RKO (cell line): ENCODE results near the gene UTP11.
"Not testable (repeated sequence)": the region's sequence is repeated elsewhere in the genome, so short reads cannot be mapped to it uniquely, and the experiment has no call there.

Source experiments
- DNase-seq: peaks from one replicate; pipeline ENCODE4 v3.0.0-alpha.2; 2016; ENCODE audit warnings: low spot score

UTP11 gene

GRCh38 chr1:38027201-38028104 lies 14.9 kb downstream of the UTP11 start:
- no peak for DNase-seq

GRCh38 chr1:38028105-38028591 lies 15.6 kb downstream of the UTP11 start:
- DNase-seq: peak; percentile 60

- no peak for DNase-seq
Observed at GRCh38 chr1:38028671-38029070, 16.1 kb downstream of the UTP11 start.

GRCh38 chr1:38029081-38029681 lies 16.6 kb downstream of the UTP11 start:
- DNase-seq: no peak

GRCh38 chr1:38029685-38030511 lies 17.4 kb downstream of the UTP11 start:
- DNase-seq: no peak

- no peak for DNase-seq
Observed at GRCh38 chr1:38030596-38031512, 18.3 kb downstream of the UTP11 start.

GRCh38 chr1:38031513-38031866 lies 19.0 kb downstream of the UTP11 start:
- DNase-seq: no peak

GRCh38 chr1:38032992-38033391 lies 20.5 kb downstream of the UTP11 start:
- not testable (repeated sequence) for DNase-seq

- no peak for DNase-seq
Observed at GRCh38 chr1:38034871-38035270, 22.3 kb downstream of the UTP11 start.

GRCh38 chr1:38037221-38037939 lies 24.8 kb downstream of the UTP11 start:
- DNase-seq: no peak

GRCh38 chr1:38038861-38039260 lies 26.3 kb downstream of the UTP11 start:
- DNase-seq: peak; percentile 81

GRCh38 chr1:38039331-38040088 lies 27.0 kb downstream of the UTP11 start:
- no peak for DNase-seq

GRCh38 chr1:38041936-38042834 lies 29.7 kb downstream of the UTP11 start:
- no peak for DNase-seq

GRCh38 chr1:38043036-38043747 lies 30.7 kb downstream of the UTP11 start:
- DNase-seq: no peak

- DNase-seq: no peak
Observed at GRCh38 chr1:38044221-38045215, 32.0 kb downstream of the UTP11 start.

GRCh38 chr1:38045401-38046332 lies 33.1 kb downstream of the UTP11 start:
- no peak for DNase-seq
